Caco-2 (cell line): Measurements from ENCODE around the gene CARS1. TPM values are rescaled to one million over a fixed set of nuclear protein-coding genes. Genes with fewer than 3 reads are reported as not detected.

ENCODE experiments used
- BruUV-seq: library from RNA; stranded (reverse); fragments of 400-500 nt; replicated peaks from 2 replicates; lab custom pipeline; 2021; lab: Mats Ljungman, UMichigan
- CTCF ChIA-PET: fragments of 300-600 bp; sonication (Branson Sonifier 250); formaldehyde crosslinking; loops from one replicate; lab custom pipeline; 2022; ENCODE audit warnings: antibody characterized with exemption; lab: Charles Lee
- POLR2A ChIA-PET: fragments of 300-600 bp; sonication (Branson Sonifier 250); formaldehyde crosslinking; loops from one replicate; lab custom pipeline; 2022; ENCODE audit warnings: antibody characterized with exemption; lab: Charles Lee
- DNase-seq, 2 experiments: peaks; one replicate each; pipeline versions ENCODE4 v3.0.0 to v3.0.0-alpha.2; 2020 to 2022
- H3K27me3 ChIP-seq: replicated peaks from 2 replicates; pipeline ENCODE4 v1.6.0; 2011; ENCODE audit warnings: low read length; ENCODE audit not compliant: control insufficient read depth, insufficient read depth
- H3K36me3 ChIP-seq: 2 replicates; pipeline ENCODE4 v1.5.1; 2011; ENCODE audit warnings: low read length; ENCODE audit not compliant: control insufficient read depth, insufficient read depth
- H3K4me1 ChIP-seq: fragments of 250-450 bp; sonication (Bioruptor Pico); 2 replicates; pipeline ENCODE4 v1.5.1; 2020; ENCODE audit warnings: mild to moderate bottlenecking
- H3K4me3 ChIP-seq: 2 replicates; pipeline ENCODE4 v1.5.1; 2011; ENCODE audit warnings: low read depth, mild to moderate bottlenecking, control low read depth, low read length
- H3K9me3 ChIP-seq: fragments of 250-450 bp; sonication (Bioruptor Pico); 2 replicates; pipeline ENCODE4 v1.5.1; 2020; ENCODE audit warnings: mild to moderate bottlenecking, moderate library complexity
- H3K27ac Mint-ChIP-seq: one replicate; pipeline ENCODE4 v1.8.0; 2022; ENCODE audit warnings: mixed read lengths; ENCODE audit not compliant: unreplicated experiment
- H3K27me3 Mint-ChIP-seq: one replicate; pipeline ENCODE4 v1.8.0; 2022; ENCODE audit warnings: mixed read lengths; ENCODE audit not compliant: insufficient read depth, unreplicated experiment
- H3K36me3 Mint-ChIP-seq: one replicate; pipeline ENCODE4 v1.8.0; 2022; ENCODE audit warnings: mild to moderate bottlenecking, mixed read lengths; ENCODE audit not compliant: insufficient read depth, unreplicated experiment
- H3K4me1 Mint-ChIP-seq: one replicate; pipeline ENCODE4 v1.8.0; 2022; ENCODE audit warnings: low read depth, mixed read lengths; ENCODE audit not compliant: unreplicated experiment
- H3K4me3 Mint-ChIP-seq: one replicate; pipeline ENCODE4 v1.8.0; 2022; ENCODE audit warnings: mild to moderate bottlenecking, moderate library complexity, mixed read lengths; ENCODE audit not compliant: unreplicated experiment
- H3K9me3 Mint-ChIP-seq: one replicate; pipeline ENCODE4 v1.8.0; 2022; ENCODE audit warnings: mixed read lengths; ENCODE audit not compliant: unreplicated experiment
- intact Hi-C: fragments of 100-400 bp; cut with micrococcal nuclease; formaldehyde crosslinking; loops from one replicate; pipeline ENCODE4 v1.10.0; 2022; ENCODE audit not compliant: unreplicated experiment
- total RNA-seq: library from RNA; stranded (reverse); gene quantifications from 2 replicates; pipeline ENCODE4 v1.2.3, GENCODE V29; 2022
- TF ChIP-seq, protein P1 (sequence below), 2 experiments: fragments of 200-600 bp in 1 of 2; IDR thresholded peaks; 1 replicate in 1 of 2; 2 replicates in 1 of 2; pipeline versions ENCODE4 v1.5.1 to v1.8.0; 2011 to 2022; ENCODE audit warnings: antibody characterized with exemption in 1 of 2, control low read depth in 1 of 2, inconsistent platforms in 1 of 2, low read depth in 1 of 2, low read length in 1 of 2, mild to moderate bottlenecking in 1 of 2, moderate library complexity in 1 of 2; ENCODE audit not compliant: insufficient read depth in 1 of 2, severe bottlenecking in 1 of 2, unreplicated experiment in 1 of 2

CARS1 gene
- total RNA-seq, 1 experiment from 2014 or later, result 121 TPM

DNA sequence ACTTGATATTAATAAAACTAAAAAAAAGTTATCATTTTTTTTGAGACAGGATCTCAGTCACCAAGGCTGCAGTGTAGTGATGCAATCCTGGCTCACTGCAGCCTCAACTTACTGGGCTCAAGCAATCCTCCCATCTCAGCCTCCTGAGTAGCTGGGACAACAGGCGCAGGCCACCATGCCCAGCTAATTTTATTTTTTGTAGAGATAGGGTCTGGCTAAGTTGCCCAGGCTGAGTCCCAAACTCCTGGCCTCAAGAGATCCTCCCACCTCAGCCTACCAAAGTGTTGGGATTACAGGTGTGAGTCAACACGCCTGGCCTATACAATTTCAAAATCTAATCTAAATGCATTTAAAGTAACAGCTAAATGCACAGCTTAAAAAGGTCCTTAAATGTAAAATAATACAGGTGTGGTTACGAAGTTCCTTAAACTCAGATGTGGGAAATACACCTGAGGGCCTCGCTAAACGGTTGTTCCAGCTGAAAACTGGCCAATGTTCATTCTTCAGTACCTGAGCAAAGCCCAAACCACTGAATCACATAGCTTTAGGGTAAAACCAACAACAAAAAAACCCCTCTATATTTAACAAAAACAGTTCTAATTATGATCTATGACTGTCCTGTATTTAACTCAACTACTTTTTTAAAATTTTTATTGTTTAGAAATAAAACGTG lies 76.9 kb downstream of the CARS1 start:
- BruUV-seq, result no TSS peak
- H3K9me3 Mint-ChIP-seq, result no peaks in the 10 kb centered on the region
- TF ChIP-seq, protein P1, sequence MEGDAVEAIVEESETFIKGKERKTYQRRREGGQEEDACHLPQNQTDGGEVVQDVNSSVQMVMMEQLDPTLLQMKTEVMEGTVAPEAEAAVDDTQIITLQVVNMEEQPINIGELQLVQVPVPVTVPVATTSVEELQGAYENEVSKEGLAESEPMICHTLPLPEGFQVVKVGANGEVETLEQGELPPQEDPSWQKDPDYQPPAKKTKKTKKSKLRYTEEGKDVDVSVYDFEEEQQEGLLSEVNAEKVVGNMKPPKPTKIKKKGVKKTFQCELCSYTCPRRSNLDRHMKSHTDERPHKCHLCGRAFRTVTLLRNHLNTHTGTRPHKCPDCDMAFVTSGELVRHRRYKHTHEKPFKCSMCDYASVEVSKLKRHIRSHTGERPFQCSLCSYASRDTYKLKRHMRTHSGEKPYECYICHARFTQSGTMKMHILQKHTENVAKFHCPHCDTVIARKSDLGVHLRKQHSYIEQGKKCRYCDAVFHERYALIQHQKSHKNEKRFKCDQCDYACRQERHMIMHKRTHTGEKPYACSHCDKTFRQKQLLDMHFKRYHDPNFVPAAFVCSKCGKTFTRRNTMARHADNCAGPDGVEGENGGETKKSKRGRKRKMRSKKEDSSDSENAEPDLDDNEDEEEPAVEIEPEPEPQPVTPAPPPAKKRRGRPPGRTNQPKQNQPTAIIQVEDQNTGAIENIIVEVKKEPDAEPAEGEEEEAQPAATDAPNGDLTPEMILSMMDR (IDR thresholded peaks at IDR 0.05; ENCODE audit: insufficient read depth in 1 of 2, low read depth in 1 of 2, low read length in 1 of 2, severe bottlenecking in 1 of 2, unreplicated experiment in 1 of 2), result no peak

DNA sequence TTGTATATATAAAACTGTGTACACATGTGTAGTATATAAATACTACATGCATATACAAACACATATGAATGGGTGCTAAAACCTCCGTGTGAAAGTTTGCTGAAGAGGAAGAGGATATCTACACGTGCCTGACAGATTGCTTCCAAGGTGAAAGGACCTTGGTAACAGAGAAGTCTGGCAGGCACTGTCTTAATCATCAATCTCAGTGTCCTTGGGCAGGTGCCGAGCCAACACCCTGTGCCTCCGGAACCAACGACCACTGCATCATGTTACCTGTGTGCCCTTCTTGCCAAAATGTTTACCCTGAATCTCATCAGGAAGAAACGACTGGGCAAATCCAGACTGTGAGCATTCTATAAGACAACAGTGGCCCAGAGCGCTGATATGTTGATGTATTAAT lies 80.1 kb downstream of the CARS1 start:
- peaks cover 76% of the 10 kb centered on the region for H3K36me3 Mint-ChIP-seq
- Histone ChIP-seq H3K4me1 (no peaks in the 10 kb centered on the region), H3K9me3 (no peaks in the 10 kb centered on the region), H3K36me3 (peaks cover 4% of the 10 kb centered on the region), H3K27me3 (no peaks in the 10 kb centered on the region), H3K4me3 (no peak overlapping the region)
- CTCF ChIA-PET, result interaction anchor here (2.4 kb wide), 1 partner anchor 115 kb away, joined by 12 read pairs; no protein-coding TSS in a partner anchor
- no TSS peak for BruUV-seq
- TF ChIP-seq, protein P1 (IDR thresholded peaks at IDR 0.05; ENCODE audit: insufficient read depth in 1 of 2, low read depth in 1 of 2, low read length in 1 of 2, severe bottlenecking in 1 of 2, unreplicated experiment in 1 of 2), result no peak
- POLR2A ChIA-PET, result no interaction called here
- peaks cover 7% of the 10 kb centered on the region for H3K4me1 Mint-ChIP-seq
- no peaks in the 10 kb centered on the region for H3K9me3 Mint-ChIP-seq
- H3K27me3 Mint-ChIP-seq, result no peaks in the 10 kb centered on the region
- no peak for DNase-seq
- H3K27ac Mint-ChIP-seq, result no peak overlapping the region
- no peak overlapping the region for H3K4me3 Mint-ChIP-seq
- intact Hi-C loops, result loop anchor here (5.0 kb wide), 1 partner anchor 45 kb away; no protein-coding TSS in a partner anchor

More for the DNA sequence above, 76.9 kb downstream of the CARS1 start:
- CTCF ChIA-PET, result no interaction called here
- no peaks in the 10 kb centered on the region; the same call in 1 of the 2 replicates for H3K36me3 ChIP-seq
- H3K36me3 Mint-ChIP-seq, result peaks cover 79% of the 10 kb centered on the region
- no peak for DNase-seq
- H3K9me3 ChIP-seq, result no peaks in the 10 kb centered on the region
- H3K4me1 Mint-ChIP-seq, result peaks cover 7% of the 10 kb centered on the region
- H3K27me3 Mint-ChIP-seq, result no peaks in the 10 kb centered on the region
- no peak overlapping the region for H3K27ac Mint-ChIP-seq
- intact Hi-C loops, result no loop called here
- no peaks in the 10 kb centered on the region for H3K4me1 ChIP-seq
- H3K27me3 ChIP-seq, result no peaks in the 10 kb centered on the region
- H3K4me3 ChIP-seq, result no peak overlapping the region
- POLR2A ChIA-PET, result interaction anchor here (0.7 kb wide), 1 partner anchor 281 kb away, joined by 4 read pairs; no protein-coding TSS in a partner anchor
- H3K4me3 Mint-ChIP-seq, result no peak overlapping the region

DNA sequence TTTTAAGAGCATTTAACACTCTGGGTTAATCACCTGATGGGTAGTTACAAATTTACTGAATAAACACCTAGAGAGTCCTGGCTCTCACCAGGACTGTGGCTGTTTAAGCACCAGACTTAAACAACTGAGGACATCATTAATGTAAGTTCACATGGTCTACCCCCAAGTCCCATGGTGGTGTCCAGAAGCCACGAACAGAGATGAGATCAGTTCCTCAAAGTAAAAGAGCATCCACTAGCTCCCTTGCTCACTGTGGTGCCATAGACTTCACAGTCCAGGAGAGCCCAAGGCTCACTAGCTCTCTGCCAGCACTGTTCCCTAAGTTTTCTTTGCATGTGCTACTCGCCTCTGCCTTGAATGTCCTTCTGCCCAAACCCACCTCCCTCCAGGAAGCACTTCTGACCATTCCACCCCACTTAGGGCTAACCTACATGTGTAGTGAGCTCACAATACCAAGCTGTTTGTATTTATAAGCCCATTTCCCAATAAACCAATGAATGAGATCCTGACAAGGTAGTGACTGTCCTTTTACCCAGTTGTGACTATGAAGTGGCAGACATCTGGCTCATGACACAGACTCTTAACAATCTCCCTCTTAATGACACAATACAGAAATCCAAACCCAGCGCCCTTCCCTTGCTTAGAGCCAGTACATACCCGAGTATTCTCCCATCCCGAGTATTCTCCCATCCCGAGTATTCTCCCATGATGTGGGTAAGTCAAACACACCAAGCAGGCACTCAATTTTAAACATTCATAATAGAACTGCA lies 80.7 kb downstream of the CARS1 start:
- TF ChIP-seq, protein P1 (IDR thresholded peaks at IDR 0.05; ENCODE audit: insufficient read depth in 1 of 2, low read depth in 1 of 2, low read length in 1 of 2, severe bottlenecking in 1 of 2, unreplicated experiment in 1 of 2), result no peak
- Histone ChIP-seq H3K9me3 (no peaks in the 10 kb centered on the region), H3K27me3 (no peaks in the 10 kb centered on the region), H3K36me3 (peaks cover 6% of the 10 kb centered on the region), H3K4me1 (no peaks in the 10 kb centered on the region), H3K4me3 (no peak overlapping the region)
- ChIA-PET POLR2A (interaction anchor here (1.3 kb wide), 1 partner anchor 16 kb away, joined by 3 read pairs; the partner anchor contains the start of gene NAP1L4), CTCF (interaction anchor here (2.4 kb wide), 1 partner anchor 115 kb away, joined by 12 read pairs; no protein-coding TSS in a partner anchor)
- no peak for DNase-seq
- Mint-ChIP-seq H3K27me3 (no peaks in the 10 kb centered on the region), H3K4me3 (no peak overlapping the region), H3K9me3 (no peaks in the 10 kb centered on the region), H3K4me1 (peaks cover under 1% of the 10 kb centered on the region), H3K27ac (no peak overlapping the region), H3K36me3 (peaks cover 77% of the 10 kb centered on the region)
- no TSS peak for BruUV-seq
- intact Hi-C loops, result loop anchor here (5.0 kb wide), 1 partner anchor 46 kb away; no protein-coding TSS in a partner anchor
